Fibroblast of pulmonary artery (primary cell): Measurements from ENCODE around the gene MOG.
"Not testable (repeated sequence)": the region's sequence is repeated elsewhere in the genome, so short reads cannot be mapped to it uniquely, and the experiment has no call there.

Experiments
- DNase-seq: peaks from one replicate; pipeline ENCODE4 v3.0.0-alpha.2; 2010; ENCODE audit warnings: low read depth
- H3K4me3 ChIP-seq: replicated peaks from 2 replicates; pipeline ENCODE4 v1.5.1; 2011; ENCODE audit warnings: low read depth, mild to moderate bottlenecking, control low read depth, low read length, moderate library complexity
- TF ChIP-seq, protein P1 (sequence below): IDR thresholded peaks from 2 replicates; pipeline ENCODE4 v1.5.1; 2011; ENCODE audit warnings: mild to moderate bottlenecking, control low read depth, low read length, inconsistent platforms; ENCODE audit errors: missing control alignments

Gene MOG

GRCh38 chr6:29653452-29654038 is 3.3 kb upstream of the MOG start:
- DNase-seq = peak; percentile 84
- TF ChIP-seq, protein P1, sequence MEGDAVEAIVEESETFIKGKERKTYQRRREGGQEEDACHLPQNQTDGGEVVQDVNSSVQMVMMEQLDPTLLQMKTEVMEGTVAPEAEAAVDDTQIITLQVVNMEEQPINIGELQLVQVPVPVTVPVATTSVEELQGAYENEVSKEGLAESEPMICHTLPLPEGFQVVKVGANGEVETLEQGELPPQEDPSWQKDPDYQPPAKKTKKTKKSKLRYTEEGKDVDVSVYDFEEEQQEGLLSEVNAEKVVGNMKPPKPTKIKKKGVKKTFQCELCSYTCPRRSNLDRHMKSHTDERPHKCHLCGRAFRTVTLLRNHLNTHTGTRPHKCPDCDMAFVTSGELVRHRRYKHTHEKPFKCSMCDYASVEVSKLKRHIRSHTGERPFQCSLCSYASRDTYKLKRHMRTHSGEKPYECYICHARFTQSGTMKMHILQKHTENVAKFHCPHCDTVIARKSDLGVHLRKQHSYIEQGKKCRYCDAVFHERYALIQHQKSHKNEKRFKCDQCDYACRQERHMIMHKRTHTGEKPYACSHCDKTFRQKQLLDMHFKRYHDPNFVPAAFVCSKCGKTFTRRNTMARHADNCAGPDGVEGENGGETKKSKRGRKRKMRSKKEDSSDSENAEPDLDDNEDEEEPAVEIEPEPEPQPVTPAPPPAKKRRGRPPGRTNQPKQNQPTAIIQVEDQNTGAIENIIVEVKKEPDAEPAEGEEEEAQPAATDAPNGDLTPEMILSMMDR = peak; percentile 74

GRCh38 chr6:29655658-29656057 is 1.2 kb upstream of the MOG start:
- DNase-seq = no peak
- no peak overlapping the region for H3K4me3 ChIP-seq
- TF ChIP-seq, protein P1 = no peak

More at GRCh38 chr6:29653452-29654038, 3.3 kb upstream of the MOG start:
- no peak overlapping the region for H3K4me3 ChIP-seq

GRCh38 chr6:29656157-29656556 is 735 bp upstream of the MOG start:
- TF ChIP-seq, protein P1 = no peak
- H3K4me3 ChIP-seq = no peak overlapping the region
- no peak for DNase-seq

DNA sequence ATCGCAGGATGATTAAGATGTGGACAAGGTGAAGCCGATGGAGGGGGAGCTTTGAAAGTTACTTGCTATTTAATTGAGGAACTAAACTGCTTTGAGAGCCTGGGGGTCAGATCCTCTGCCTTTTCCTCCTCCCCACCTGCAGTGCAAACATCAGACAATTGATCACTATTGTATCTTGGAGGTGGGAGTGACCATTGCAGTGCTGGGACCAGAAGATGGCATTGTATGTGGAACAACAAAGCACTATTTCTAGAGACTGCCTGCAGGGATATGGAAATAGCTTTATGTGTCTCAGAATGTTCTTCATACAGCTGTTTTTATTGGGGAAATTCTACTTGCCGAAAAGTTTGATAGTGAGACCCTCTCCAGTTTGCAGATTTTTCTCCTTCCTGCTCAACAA is 4.2 kb downstream of the MOG start:
- TF ChIP-seq, protein P1 = no peak
- DNase-seq = no peak
- H3K4me3 ChIP-seq = no peak overlapping the region

DNA sequence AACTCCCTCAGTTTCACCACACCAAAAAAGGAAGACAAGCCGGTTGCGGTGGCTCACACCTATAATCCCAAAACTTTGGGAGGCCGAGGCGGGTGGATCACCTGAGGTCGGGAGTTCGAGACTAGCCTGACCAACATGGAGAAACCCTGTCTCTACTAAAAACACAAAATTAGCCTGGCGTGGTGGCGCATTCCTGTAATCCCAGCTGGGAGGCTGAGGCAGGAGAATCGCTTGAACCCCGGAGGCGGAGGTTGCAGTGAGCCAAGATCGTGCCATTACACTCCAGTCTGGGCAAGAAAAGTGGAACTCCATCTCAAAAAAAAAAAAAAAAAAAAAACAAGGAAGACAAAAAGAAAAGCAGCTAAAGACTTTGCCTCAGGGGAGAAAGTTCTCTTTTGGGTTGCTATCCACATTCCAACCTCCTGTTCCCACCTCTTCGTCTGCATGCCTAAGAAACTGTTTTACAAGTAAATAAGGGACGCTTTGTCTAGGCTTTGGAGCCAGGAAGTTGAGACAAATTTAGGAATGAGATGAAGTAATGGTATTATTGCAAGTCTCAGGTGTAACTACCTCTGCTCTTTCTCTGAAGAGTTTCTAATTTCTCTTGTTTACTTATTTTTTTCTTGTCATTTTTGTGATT is 4.7 kb downstream of the MOG start:
- not testable (repeated sequence) for DNase-seq, H3K4me3 ChIP-seq

GRCh38 chr6:29663300-29664042 is 6.6 kb downstream of the MOG start:
- H3K4me3 ChIP-seq = no peak overlapping the region
- DNase-seq = no peak
- TF ChIP-seq, protein P1 = no peak

DNA sequence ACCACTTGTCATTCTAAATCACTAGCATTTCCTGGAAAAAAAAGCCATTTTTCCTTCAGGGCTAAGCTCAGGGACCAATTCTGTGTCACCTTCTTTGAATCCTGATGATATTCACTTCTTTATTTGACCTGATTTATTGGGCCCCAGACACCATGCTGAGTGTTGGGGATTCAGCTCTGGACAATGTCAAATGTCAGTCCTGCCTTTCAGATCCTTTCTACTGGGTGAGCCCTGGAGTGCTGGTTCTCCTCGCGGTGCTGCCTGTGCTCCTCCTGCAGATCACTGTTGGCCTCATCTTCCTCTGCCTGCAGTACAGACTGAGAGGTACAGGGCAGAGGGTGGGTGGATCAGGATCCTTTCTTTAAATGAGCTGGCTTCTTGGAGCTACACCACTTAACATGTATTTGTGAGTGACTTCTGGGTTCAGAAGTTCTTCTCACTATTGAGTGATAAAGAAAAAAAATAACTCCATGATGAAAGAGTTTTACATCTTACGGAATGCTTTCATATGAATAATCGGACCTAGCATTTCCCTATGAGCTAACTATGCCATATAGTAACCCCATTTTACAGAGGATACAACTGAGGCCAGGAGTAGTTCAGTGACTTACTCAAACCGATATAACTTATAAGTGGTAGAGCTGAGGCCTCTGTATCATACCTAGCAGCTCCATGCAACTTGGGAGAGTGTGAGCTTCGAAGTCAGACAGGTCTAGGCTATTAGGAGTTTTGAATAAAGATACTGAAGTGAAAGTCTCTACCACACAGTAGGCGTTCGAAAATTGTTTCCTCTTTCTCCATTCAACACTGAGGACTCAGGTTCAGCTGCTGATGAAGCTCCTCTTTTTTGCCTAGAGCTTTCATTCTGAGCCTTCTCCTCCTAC is 9.3 kb downstream of the MOG start:
- no peak overlapping the region for H3K4me3 ChIP-seq
- DNase-seq = no peak
- TF ChIP-seq, protein P1 = no peak
